CD4-positive, alpha-beta T cell treated with Interleukin-17A for 1 hour (primary cell): ENCODE measurements around the gene FARS2.

ENCODE experiments used
- DNase-seq: peaks from one replicate; pipeline ENCODE4 v3.0.0-alpha.2; 2020

The FARS2 gene

GRCh38 chr6:5388326-5388725 lies 127.0 kb downstream of the FARS2 start:
- DNase-seq, result no peak

- no peak for DNase-seq
Measured at GRCh38 chr6:5389086-5389745, 127.9 kb downstream of the FARS2 start.

- DNase-seq, result no peak
Measured at GRCh38 chr6:5390177-5390576, 128.9 kb downstream of the FARS2 start.

- DNase-seq, result no peak
Measured at GRCh38 chr6:5394280-5394679, 133.0 kb downstream of the FARS2 start.

- no peak for DNase-seq
Measured at GRCh38 chr6:5395719-5396118, 134.4 kb downstream of the FARS2 start.

GRCh38 chr6:5398530-5398929 lies 137.2 kb downstream of the FARS2 start:
- peak; percentile 49 for DNase-seq

GRCh38 chr6:5399391-5399790 lies 138.1 kb downstream of the FARS2 start:
- no peak for DNase-seq

- DNase-seq, result peak; percentile 12
Measured at GRCh38 chr6:5401845-5402738, 140.8 kb downstream of the FARS2 start.

- DNase-seq, result no peak
Measured at GRCh38 chr6:5403076-5403475, 141.8 kb downstream of the FARS2 start.

- no peak for DNase-seq
Measured at GRCh38 chr6:5403609-5404008, 142.3 kb downstream of the FARS2 start.

GRCh38 chr6:5405976-5406375 lies 144.7 kb downstream of the FARS2 start:
- no peak for DNase-seq

GRCh38 chr6:5411414-5411813 lies 150.1 kb downstream of the FARS2 start:
- DNase-seq, result no peak

- DNase-seq, result no peak
Measured at GRCh38 chr6:5412017-5412416, 150.7 kb downstream of the FARS2 start.

GRCh38 chr6:5412663-5413062 lies 151.3 kb downstream of the FARS2 start:
- no peak for DNase-seq

- DNase-seq, result no peak
Measured at GRCh38 chr6:5416250-5416649, 154.9 kb downstream of the FARS2 start.

- DNase-seq, result peak; percentile 2
Measured at GRCh38 chr6:5422321-5422915, 161.1 kb downstream of the FARS2 start.

GRCh38 chr6:5423251-5423650 lies 161.9 kb downstream of the FARS2 start:
- no peak for DNase-seq

GRCh38 chr6:5424726-5425125 lies 163.4 kb downstream of the FARS2 start:
- no peak for DNase-seq

- no peak for DNase-seq
Measured at GRCh38 chr6:5425267-5425666, 164.0 kb downstream of the FARS2 start.

- no peak for DNase-seq
Measured at GRCh38 chr6:5425797-5426196, 164.5 kb downstream of the FARS2 start.

- no peak for DNase-seq
Measured at GRCh38 chr6:5427586-5427985, 166.3 kb downstream of the FARS2 start.

GRCh38 chr6:5433324-5433723 lies 172.0 kb downstream of the FARS2 start:
- no peak for DNase-seq

GRCh38 chr6:5435449-5435848 lies 174.1 kb downstream of the FARS2 start:
- DNase-seq, result no peak
